ENCODE data around the gene CTCFL. TPM values are rescaled to one million over a fixed set of nuclear protein-coding genes. Genes with fewer than 3 reads are reported as not detected.

Gene CTCFL
- polyA plus RNA-seq, 5 donors, result 0.33 to 0.52 (median 0.50) TPM

DNA sequence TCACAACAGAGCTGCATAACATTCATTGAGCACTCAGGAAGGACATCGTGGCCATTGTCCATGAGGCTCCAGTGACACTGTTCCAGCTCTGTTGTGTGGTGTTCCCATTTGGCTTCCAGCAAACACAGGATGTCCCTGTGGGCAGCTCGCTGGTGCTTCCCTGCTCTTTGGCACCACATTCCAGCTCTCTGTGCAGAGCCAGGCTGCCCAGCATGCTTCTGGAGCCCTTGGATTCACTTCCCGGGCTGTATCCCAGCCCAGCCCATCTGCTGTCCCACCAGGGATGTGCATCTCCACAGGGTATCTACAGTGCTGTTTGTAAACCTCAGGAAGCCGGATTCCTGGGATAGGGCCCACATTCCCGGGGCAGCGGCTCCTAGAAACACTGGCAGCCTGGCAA lies 57.2 kb downstream of the CTCFL start:
- DNase-seq, result no peak

DNA sequence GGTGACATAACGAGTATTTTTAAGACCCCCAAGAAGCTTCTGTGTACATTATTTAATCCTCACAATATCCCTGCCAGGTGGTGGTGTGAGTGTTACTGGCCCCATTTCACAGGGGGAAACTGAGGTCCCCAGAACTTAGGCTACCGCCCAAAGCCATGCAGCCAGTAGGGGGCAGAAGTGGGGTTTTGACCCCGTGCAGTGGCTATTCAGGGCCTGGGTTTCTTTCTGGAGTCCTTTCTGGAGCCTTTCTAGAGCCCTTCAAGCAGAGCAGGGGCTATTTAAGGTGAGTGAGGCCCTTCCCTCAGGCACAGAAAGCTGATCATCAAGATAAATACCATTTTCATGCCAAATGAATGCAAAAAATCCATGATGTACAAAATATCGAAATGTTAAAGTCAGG lies 59.0 kb downstream of the CTCFL start:
- DNase-seq, result no peak

DNA sequence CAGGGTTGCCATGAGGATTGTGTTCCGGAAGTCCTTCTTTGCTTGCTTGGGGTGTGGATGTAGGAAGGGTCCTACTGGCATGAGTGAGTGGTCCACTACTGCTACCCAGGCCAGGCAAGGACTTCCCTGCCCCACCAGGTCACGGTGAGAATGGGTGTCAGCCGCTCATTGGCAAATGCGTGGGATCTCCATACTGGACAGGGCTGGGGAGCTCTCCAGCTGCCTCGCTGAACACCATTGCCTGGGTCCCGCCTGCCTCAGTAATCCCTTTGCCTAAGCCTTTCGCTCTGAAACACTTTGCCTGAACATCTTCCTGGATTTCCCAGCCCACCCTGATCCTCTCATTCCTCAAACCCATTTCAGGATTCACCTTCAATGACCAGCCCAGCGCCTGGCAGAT lies 59.5 kb downstream of the CTCFL start:
- no peak for DNase-seq

DNA sequence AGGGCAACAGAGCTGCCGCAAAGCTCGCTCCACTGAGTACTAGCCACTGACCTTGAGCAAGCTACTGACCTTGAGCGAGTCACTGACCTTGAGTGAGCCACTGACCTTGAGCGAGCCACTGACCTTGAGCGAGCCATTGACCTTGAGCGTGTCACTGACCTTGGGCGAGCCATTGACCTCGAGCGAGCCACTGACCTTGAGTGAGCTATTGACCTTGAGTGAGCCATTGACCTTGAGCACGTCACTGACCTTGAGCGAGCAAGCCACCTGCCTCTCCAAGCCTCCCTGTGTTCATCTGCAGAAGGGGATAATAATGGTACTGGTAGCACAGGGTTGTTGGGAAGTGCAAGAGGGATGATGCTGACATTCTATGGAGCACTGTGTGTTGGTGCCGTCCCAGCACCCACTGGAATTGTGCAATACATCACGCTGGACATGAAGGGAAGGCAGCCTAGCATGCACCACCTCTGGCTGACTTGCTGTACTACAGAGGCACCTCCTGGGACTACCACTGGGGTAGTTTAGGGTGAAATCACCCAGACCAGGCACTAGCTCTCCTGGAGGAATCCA lies 60.2 kb downstream of the CTCFL start:
- DNase-seq, result no peak

DNA sequence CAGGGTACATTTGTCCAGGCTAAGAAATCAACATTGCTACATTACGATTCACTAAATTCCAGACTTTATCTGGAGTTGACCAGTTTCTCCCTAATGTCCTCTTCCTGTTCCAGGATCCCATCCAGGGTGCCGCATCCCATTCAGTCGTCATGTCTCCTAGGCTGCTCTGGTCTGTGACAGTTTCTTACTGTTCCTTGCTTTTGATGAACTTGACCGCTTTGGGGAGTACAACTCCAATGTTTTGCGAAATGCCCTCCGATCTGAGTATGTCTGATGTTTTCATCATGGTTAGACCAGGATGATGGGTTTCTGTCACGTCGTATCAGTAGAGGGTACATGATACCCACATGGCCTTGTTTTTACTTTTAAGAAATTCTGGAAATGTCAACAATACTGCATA lies 62.2 kb downstream of the CTCFL start:
- no peak for DNase-seq

DNA sequence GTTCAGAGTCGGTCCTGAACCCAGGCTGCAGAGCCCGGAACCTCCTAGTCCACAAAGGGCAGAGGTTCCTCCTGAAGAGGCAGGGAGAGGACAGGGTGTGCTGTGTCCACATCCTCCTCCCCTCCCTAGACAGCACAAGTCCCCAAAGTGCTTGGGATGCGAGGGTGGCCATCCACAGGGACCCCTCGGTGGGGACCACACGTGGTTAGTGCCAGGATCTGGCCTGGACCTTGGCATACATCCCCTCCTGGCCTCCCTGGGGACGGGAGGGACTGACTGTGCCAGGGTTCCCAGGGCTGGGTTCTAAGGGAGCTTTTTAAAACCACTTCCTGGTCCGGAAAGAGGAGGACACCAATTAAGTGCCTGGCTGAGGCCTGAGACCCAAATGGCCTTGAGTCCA lies 63.2 kb downstream of the CTCFL start:
- DNase-seq, result no peak

DNA sequence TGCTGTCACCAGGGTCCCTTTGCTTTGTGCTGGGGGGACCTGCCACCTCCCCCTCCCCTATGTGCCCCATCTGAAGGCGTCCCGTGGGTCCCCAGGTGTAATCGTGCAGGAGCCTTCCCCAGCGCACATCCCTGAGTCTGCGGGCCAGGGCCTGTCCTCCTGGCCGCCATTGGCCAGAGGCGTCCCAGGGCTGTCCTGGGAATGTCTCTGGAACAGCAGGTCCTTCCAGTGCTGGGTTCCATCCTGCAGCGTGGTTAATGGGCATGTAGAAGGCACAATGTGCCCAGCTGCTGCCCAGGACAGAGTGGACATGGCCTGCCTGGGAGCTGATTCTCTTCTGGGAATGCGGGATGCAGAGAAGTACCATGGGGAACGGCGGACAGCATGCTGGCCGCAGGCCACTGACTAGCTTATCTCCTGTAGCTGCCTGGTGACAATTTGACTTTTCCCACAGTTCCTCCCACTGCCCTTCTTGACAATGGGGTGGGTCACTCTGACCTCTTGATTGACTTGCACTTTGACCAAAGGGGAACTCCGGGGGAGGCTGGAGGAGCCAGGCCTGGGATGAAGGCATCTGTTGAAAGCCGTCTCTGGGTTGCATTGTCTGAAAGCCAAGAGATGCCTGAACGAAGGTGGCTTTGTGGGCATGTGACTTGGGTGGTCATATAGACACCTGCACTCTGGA lies 64.0 kb downstream of the CTCFL start:
- no peak for DNase-seq

DNA sequence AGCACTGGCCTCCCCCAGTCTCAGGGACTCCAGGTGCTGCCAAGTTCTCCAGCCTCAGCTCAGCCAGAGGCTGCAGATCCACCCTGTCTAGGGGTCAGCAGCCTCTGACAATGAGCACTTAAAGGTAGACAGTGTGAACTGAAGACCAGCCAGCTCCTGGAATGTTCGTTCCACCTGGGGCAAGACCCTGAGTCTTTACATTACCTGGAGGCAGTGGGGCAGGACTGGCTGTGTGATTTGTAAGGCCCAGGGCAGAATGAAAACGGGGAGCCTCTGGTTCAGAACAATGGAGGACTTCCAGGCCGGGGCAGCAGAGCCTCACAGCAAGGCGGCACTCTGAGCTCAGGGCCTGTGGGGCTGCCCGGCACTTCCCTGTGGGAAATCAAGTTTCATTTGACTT lies 65.0 kb downstream of the CTCFL start:
- DNase-seq, result no peak

DNA sequence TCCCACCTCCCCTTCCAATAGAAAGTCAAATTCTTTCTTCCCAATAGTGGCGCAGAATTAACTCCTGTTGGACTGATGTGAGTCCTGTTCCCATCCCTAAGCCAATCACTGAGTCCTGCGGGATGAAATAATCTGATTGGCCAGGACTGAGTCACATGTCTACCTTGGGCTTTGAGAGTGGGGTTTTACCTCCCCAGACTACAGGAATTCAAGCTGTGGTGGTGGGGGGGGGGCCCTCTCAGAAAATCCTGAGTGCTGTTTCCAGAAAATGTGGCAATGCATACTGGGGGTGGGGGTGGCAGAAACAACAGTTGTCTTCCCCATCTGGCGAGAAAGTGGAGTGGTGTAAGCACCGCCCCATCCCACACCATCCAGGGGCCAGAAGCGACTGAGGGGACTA lies 65.7 kb downstream of the CTCFL start:
- DNase-seq, result no peak

DNA sequence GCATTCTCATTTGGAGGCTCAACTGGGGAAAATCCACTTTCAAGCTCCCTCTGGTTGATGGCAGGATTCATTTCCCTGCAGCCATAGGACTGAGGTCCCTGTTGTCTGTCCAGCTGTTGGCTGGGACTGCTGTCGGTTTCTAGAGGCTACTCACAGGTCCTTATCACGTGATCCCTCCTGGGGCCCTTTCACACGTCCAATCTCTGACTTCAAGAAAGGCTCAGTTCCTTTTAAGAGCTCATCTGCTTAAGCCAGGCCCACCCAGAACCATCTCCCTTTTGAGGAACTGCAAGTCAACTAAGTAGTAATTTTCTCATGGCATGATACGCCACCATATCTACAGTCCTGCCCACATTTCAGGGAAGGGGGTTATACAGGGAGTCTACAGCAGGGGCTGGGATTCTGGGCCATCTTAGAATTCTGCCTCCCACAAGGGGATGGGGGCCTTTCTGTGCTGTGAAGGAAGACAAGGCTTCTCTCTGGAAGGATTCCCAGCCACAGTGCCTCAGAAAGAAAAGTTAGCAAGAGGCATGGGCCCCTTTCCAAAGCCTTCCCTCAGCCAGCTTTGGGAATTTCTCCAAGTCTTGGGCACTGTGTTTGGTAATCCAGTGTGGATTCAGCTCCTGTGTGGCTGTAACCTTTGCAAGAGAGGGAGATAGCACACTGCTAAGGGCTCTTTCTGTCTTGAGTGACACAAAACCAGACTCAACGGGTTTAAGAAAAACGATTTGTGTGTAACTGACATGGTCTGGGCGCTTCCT lies 66.4 kb downstream of the CTCFL start:
- no peak for DNase-seq

DNA sequence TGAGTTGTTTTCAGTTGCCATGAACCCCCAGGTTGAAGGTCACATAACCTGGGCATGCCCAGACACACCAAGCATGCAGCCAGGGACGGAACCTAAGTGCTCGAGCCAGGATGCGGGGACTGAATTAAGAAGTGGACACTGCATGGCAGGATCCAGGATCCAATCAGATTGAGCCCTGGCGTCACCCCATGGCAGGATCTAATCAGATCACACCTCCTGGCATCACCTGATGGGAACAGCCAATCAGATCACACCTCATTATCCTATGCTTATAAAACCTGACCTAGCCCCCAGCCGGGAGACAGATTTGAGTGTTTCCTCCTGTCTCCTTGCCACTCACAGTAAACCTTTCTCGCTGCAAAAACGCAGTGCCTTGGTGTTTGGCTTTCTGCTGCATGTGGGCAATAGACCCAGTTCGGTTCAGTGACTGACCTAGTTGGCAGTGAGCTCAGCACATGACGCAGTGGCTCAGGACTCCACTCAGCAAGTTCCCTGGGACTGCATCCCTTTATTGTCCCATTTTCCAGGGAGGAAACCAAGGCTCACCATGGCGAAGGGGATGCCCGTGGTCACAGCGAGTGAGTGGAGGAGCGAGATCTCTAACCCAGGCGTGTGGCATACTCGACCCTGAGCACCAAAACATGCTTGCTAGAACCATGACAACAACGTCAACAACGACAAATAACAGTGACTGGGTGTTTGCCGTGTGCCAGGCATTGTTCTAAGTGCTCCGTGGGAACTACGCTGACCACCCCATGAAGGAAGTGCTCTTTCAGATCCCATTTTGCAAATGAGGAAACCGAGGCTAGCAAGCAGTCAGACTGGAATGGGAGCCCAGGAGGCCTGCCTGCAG lies 67.5 kb downstream of the CTCFL start:
- DNase-seq, result no peak

DNA sequence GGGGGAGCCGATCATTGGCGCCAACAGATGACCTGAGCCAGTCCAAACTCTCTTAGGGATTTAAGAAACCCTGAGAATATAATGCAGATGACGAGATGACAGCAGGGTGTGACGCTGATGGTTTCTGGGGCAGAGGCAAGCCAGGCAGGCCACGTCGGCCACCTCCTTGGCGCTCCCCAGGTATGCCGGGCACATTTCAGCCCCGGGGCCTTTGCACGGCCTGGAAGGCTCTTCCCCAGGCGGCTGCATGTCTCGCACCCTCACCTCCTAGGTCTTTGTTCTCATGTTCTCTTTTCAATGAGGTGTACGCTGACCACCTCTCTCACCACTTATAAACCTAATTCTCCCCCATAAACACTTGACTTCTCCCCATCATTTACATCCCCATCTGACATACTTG lies 68.8 kb downstream of the CTCFL start:
- DNase-seq, result no peak

DNA sequence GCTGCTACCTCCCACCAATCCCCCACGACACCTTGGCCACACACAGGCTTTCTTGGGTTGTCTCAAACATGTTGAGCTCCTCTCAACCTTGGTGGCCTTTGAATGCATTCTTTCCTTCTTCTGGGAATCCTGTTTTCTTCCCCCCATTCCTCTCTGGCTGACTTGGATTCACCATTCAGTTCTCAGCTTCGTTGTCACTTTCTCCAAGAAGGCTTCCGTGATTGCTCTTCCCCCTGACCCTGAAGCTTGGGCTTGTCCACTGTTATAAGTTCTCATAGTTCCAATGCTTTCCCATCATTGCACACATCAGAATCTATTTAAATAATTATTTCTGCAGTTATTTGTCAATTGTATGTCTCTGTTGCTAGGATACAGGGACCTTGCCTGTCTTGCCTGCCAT lies 69.6 kb downstream of the CTCFL start:
- no peak for DNase-seq

DNA sequence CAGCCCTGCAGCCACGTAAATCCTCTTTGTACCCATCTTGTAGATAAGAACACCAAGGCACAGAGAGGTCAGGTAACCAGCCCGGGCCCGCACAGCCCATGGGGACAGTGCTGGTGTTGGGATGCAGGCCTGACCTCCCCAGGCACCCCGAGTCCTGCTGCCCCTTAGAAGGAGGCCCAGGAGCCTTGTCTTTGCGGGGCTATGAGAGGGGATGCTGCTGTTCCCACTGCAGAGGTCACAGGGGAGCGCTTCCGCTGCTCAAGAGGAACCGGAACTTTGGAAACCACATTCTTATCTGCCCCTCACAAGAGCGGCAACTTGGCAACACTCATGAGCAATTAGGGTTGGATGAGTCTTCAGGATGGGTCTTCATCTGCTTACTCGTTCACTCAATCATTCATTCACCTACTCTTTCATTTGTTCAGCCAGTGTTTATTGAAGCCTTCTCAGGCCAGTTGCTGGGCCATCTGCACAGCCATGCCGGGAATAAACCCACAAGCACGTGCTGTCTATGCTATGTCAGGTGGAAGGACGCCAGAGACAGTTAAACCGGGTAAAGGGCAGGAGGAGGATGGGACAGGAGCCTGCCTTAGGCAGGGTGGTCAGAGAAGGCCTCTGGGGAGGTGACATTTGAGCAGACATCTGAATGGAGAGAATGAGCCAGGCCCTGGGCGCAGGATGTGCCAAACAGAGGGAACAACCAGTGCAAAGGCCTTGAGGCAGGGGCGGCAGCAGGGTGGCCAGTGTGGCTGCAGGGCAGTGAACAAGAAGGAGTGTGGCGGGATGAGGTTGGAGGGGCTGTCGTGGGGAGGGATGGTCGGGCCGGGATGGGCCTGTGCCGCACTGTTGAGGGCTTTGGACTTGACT lies 72.9 kb downstream of the CTCFL start:
- DNase-seq, result no peak

DNA sequence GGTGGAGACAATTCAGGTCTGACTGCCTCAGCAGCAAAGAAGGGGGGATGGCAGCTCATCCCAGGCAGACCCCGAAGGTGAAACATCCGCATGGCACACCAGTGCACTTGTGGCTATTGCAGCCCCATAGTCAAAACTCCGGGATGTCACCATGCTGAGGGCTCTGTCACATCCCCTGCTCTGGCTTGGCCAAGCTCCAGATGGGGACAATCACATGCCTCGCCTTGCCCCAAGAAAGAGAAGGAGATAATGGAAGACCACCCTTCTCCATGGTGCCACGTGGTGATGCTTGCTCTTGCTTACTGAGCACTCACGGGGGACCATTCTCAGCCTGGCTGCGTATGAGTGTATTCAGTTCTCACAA lies 73.5 kb downstream of the CTCFL start:
- no peak for DNase-seq

DNA sequence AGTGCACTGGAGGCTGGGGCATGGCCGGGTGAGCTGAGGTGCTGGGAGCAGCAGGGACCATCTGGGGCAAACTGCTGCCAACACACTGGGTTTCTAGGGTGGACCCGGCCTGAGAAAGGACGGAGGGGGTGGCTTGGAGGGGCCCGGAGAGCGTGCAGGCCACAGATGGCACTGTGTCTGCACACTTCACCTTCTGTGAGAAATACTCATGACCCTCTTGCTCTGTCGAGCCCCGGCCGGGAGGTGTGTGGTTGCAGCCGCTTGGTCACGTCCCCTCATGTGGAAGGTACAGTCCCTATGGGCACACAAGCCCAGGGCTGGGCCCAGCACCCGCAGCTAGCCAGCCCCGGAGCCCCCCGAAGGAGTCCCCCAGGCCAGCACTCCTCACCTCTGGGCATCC lies 74.0 kb downstream of the CTCFL start:
- no peak for DNase-seq

DNA sequence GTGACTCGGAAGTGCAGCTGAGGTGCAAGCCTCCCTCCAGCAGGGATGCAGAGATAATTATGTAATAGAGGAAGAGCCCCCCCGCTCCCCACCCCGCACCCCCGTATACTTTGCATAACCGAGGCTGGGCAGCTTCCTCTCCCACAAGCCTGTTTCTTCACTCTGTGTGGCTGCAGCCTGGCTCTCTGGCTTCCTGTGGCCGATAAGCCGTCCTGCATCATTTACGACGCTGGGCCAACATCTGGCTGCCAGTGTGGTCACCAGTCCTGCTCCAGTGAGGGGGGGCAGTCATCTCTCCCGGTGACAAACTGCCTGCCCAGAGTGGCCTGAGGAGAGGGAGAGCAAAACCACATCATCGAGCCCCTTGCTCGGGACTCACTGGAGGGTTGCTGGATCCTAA lies 74.5 kb downstream of the CTCFL start:
- DNase-seq, result no peak

DNA sequence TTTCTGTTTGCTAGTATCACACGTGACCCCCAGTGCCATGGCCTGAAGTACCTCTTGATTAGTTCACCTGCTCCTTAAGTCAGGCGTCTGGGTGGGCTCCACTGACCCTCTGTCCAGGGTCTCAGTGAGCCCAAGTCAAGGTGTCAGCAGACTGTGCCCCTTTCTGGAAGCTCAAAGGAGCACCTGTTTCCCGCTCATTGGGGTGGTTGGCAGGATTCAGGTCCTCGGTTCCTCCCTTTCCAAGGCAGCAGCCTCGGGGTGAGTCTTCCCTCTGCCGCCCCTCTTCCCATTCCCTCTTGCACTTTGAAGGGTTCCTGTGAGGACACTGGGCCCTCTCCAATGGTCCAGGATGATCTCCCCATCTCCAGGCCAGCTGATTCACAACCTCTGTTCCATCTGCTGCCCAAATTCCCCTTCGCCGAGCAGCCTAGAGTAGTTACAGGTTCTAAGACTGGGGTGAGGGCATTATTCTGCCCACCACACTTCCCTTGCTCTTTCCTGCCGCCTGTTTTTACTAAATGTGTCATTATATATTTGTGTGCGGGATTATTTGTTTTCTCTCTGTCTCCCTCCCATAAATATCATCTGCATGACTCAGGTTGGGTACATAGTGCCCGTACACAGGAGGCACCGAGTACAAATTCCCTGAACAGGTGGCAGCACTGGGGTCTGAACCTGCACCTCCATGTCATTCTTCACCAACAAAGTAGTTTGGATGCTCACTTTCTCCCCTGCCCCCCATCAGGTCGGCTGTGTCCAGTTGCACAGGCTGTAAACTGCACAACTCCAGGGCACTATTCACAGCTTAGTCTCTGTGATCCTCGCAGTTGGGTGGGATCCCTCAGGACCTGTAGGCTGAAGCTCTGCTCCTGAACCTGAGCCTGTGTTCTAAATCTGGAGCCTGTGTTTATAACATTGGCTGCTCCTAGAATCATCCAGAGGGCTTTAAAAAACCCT lies 75.3 kb downstream of the CTCFL start:
- DNase-seq, result no peak

DNA sequence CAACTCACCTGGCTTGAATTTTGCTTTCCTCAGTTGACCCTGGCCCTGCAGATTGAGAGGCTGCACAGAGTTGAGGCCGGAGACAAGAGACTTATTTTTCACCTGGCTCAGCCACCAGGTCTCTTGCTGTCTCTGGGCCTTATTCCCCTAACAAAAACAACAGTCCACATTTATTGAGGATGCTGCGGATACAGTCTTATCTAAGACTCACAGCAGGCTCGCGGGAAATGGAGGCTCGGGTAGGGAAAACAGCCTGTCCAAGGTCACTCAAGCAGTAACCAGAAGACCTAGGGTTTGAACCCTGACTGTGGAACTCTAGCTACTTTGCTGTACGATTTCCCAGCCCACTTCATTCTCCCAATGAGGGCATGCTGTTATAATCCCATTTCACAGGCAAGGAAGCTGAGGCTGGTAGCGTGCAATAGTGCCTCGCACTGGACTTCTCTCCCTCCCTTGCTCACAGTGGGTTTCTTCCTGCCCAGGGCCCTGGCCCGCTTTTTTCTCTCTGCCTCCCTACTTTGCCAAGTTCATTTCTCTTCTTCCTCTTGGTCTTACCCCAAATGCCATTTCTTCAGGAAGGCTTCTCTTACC lies 76.1 kb downstream of the CTCFL start:
- no peak for DNase-seq
